GM12874 (cell line): ENCODE measurements around the gene LTBP1.

Experiments used
- TF ChIP-seq, protein P1 (sequence below): IDR thresholded peaks from 2 replicates; pipeline ENCODE4 v1.5.1; 2011; ENCODE audit warnings: low read depth, mild to moderate bottlenecking, control low read depth, low read length, moderate library complexity; ENCODE audit not compliant: insufficient read depth

Gene LTBP1

DNA sequence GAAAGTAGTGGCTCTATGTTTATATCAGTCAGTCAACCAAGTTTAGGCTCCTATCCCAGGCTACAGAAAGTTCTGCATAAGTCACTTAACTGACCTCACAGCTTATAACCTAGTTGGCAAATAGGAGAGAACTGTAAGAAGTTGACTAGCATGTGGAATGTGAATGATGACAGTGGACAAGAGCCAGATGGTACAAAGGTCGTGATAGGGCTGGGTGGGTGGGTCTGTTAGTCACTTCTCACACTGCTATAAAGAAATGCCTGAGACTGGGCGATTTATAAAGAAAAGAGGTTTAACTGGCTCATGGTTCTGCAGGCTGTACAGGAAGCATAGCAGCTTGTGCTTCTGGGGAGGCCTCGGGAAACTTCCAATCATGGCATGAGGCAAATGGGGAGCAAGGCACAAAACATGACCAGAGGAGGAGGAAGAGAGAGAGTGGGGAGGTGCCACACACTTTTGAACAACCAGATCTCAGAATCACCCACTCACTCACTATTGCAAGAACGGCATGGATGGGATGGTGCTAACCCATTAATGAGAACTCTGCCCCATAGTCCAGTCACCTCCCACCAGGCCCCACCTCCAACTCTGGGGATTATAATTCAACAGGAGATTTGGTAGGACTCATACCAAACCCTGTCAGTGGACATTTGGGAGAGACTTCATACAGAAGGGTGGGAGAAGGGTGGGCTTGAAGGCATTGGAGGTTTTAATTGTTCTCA is 68.8 kb downstream of the LTBP1 start:
- TF ChIP-seq, protein P1, sequence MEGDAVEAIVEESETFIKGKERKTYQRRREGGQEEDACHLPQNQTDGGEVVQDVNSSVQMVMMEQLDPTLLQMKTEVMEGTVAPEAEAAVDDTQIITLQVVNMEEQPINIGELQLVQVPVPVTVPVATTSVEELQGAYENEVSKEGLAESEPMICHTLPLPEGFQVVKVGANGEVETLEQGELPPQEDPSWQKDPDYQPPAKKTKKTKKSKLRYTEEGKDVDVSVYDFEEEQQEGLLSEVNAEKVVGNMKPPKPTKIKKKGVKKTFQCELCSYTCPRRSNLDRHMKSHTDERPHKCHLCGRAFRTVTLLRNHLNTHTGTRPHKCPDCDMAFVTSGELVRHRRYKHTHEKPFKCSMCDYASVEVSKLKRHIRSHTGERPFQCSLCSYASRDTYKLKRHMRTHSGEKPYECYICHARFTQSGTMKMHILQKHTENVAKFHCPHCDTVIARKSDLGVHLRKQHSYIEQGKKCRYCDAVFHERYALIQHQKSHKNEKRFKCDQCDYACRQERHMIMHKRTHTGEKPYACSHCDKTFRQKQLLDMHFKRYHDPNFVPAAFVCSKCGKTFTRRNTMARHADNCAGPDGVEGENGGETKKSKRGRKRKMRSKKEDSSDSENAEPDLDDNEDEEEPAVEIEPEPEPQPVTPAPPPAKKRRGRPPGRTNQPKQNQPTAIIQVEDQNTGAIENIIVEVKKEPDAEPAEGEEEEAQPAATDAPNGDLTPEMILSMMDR = no peak

GRCh38 chr2:33018271-33018670 is 71.5 kb downstream of the LTBP1 start:
- TF ChIP-seq, protein P1 = no peak

DNA sequence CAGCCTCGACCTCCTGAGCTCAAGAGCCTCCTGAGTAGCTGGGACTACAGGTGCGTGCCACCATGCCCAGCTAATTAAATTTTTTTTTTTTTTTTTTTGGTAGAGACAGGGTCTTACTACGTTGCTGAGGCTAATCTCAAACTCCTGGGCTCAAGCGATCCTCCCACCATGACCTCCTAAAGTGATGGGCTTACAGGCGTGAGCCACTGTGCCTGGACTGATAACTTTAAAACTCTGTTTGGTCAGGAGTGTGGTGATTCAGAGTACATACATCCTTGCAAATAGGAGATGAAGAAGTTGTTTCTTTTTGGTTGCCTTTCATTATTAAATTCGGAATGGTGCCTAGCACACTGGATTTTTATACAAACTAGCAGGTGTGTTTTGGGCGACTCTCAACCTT is 73.0 kb downstream of the LTBP1 start:
- TF ChIP-seq, protein P1 = no peak

- TF ChIP-seq, protein P1 = no peak
These were observed 74.1 kb downstream of the LTBP1 start for GRCh38 chr2:33020883-33021282.

GRCh38 chr2:33021542-33022227 is 74.9 kb downstream of the LTBP1 start:
- TF ChIP-seq, protein P1 = no peak

GRCh38 chr2:33022395-33022985 is 75.7 kb downstream of the LTBP1 start:
- TF ChIP-seq, protein P1 = no peak

DNA sequence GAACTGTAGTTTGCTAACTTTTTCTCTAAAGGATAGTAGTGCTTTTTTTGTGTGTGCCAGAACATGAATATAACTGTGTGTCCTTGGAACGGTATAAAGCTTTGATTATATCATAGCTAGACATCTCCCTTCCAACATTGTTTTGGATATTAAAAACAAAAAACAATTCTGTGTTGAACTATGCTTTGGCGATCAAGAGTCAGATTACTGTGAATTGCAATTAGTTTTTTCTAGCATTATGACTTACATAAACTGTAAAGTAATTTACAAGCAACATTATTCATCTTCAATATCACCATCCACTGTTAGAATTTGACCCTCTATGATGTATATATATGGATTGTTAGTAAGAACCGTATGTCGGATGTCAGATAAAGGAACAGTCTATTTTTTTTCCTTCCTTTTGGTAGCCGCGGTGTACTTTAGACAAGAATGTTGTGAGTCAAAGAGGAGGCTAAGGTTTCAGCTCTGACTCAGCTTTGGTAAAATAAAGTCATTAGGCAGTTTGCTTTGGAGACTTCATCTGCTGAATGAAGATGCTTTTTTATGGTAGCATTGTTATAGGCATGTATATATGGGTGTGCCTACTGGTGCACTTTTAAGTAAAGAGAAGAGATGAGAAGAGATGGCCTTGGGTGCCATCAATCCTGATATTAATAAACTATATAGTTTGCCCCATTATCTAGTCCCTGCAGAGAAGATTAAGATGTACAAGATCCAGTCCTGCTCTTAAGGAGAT is 76.4 kb downstream of the LTBP1 start:
- TF ChIP-seq, protein P1 = no peak
